Suprapubic skin (tissue), 4 donors: ENCODE results near the gene NEGR1. TPM values are rescaled to one million over a fixed set of nuclear protein-coding genes. Genes with fewer than 3 reads are reported as not detected.
"Not testable (repeated sequence)": the region's sequence is repeated elsewhere in the genome, so short reads cannot be mapped to it uniquely, and the experiment has no call there.

Source experiments
- DNase-seq, 2 donors: peaks; one replicate each; pipeline ENCODE4 v3.0.0-alpha.2; 2019; ENCODE audit warnings: low spot score in 2 of 2
- H3K27ac ChIP-seq: fragments of 200-600 bp; sonication (generic); one replicate; pipeline ENCODE4 v1.5.1; 2019
- H3K27me3 ChIP-seq: fragments of 200-600 bp; sonication (generic); one replicate; pipeline ENCODE4 v1.5.1; 2019
- H3K36me3 ChIP-seq: fragments of 200-600 bp; sonication (generic); one replicate; pipeline ENCODE4 v1.5.1; 2019
- H3K4me1 ChIP-seq: fragments of 200-600 bp; sonication (generic); one replicate; pipeline ENCODE4 v1.5.1; 2019
- H3K4me3 ChIP-seq: fragments of 200-600 bp; sonication (generic); one replicate; pipeline ENCODE4 v1.5.1; 2019; ENCODE audit warnings: mild to moderate bottlenecking
- H3K9me3 ChIP-seq: fragments of 200-600 bp; sonication (generic); one replicate; pipeline ENCODE4 v1.5.1; 2019
- EP300 ChIP-seq: sonication (generic); formaldehyde crosslinking; IDR thresholded peaks from one replicate; pipeline ENCODE4 v1.6.1; 2017; ENCODE audit warnings: antibody characterized with exemption
- POLR2A ChIP-seq, 2 donors: fragments of 450-650 bp; IDR thresholded peaks; one replicate each; pipeline ENCODE4 v1.6.1; 2017; ENCODE audit warnings: antibody characterized with exemption in 2 of 2, mild to moderate bottlenecking in 2 of 2, moderate library complexity in 2 of 2
- POLR2AphosphoS5 ChIP-seq, 3 donors: sonication (generic); formaldehyde crosslinking; IDR thresholded peaks; one replicate each; pipeline ENCODE4 v1.6.1; 2017; ENCODE audit warnings: antibody characterized with exemption in 3 of 3
- WGBS: methylation state at CpG from one replicate; pipeline ENCODE4 v1.1.5; 2018; 5-methylcytosine and 5-hydroxymethylcytosine counted together
- total RNA-seq, 4 donors: library from RNA; depleted of rRNA; stranded (reverse); fragments of >200 nt; gene quantifications; one replicate each; pipeline ENCODE4 v1.1.0, GENCODE V29; 2016
- TF ChIP-seq, protein P1 (sequence below), 2 donors: fragments of 200-600 bp in 1 of 2; fragments of 450-650 bp in 1 of 2; sonication (generic) in 1 of 2; IDR thresholded peaks; one replicate each; pipeline ENCODE4 v1.5.1; 2016 to 2019; ENCODE audit warnings: antibody characterized with exemption in 2 of 2, mild to moderate bottlenecking in 1 of 2, moderate library complexity in 1 of 2

Gene NEGR1
- total RNA-seq, 4 donors from 2014 or later: 3.0 to 9.9 (median 3.8) TPM

DNA sequence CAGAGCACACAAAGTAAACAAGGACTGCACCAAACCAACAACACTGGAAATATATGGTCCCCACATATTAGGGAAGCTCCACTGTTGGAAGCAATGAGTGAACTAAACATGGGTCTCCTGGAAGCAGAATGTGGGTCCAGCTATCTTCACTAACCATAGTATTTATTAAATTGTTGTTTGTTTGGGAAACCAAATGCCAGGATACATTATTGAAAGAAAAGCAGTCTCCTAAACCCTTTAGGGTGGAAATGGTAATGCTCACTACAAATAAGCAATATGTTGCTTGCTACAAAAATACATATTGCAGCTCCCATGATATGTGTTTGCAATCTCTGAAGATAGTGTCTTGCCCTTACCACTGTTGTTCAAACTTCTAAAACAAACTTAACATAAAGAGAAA is 2.2 kb downstream of the NEGR1 start:
- no peak for DNase-seq
- Histone ChIP-seq H3K9me3 (no peaks in the 10 kb centered on the region), H3K4me1 (peaks cover 18% of the 10 kb centered on the region), H3K4me3 (peak overlapping the region; percentile 71), H3K36me3 (no peaks in the 10 kb centered on the region), H3K27me3 (no peaks in the 10 kb centered on the region), H3K27ac (no peak overlapping the region)
- no peak for TF ChIP-seq EP300
- TF ChIP-seq, protein P1, sequence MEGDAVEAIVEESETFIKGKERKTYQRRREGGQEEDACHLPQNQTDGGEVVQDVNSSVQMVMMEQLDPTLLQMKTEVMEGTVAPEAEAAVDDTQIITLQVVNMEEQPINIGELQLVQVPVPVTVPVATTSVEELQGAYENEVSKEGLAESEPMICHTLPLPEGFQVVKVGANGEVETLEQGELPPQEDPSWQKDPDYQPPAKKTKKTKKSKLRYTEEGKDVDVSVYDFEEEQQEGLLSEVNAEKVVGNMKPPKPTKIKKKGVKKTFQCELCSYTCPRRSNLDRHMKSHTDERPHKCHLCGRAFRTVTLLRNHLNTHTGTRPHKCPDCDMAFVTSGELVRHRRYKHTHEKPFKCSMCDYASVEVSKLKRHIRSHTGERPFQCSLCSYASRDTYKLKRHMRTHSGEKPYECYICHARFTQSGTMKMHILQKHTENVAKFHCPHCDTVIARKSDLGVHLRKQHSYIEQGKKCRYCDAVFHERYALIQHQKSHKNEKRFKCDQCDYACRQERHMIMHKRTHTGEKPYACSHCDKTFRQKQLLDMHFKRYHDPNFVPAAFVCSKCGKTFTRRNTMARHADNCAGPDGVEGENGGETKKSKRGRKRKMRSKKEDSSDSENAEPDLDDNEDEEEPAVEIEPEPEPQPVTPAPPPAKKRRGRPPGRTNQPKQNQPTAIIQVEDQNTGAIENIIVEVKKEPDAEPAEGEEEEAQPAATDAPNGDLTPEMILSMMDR (IDR thresholded peaks at IDR 0.05): no peak
- TF ChIP-seq POLR2A (IDR thresholded peaks at IDR 0.05): no peak
- no peak for TF ChIP-seq POLR2AphosphoS5 (IDR thresholded peaks at IDR 0.05)

DNA sequence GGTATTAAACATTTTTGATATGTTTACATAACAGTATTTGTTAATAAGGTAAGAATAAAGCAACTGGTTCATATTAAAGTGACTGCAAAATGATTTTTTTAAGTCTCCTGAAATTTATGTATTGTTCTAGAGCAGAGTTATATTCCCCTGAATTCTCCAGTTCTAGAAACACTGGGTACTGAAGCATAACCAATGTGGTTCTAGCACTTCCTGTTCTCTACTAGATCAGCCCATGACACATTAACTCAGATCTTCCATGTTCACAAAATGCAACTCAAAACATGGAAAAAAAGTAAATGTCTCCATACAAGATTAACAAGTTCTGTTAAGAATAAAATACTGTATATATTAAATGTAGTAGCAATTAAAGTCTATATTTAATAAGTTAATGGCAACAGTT is 3.9 kb downstream of the NEGR1 start:
- Histone ChIP-seq H3K36me3 (no peaks in the 10 kb centered on the region), H3K27ac (no peak overlapping the region), H3K4me1 (peaks cover 7% of the 10 kb centered on the region), H3K9me3 (no peaks in the 10 kb centered on the region), H3K4me3 (no peak overlapping the region), H3K27me3 (no peaks in the 10 kb centered on the region)
- TF ChIP-seq POLR2AphosphoS5 (IDR thresholded peaks at IDR 0.05) (no peak), EP300 (no peak), POLR2A (IDR thresholded peaks at IDR 0.05) (no peak)
- TF ChIP-seq, protein P1 (IDR thresholded peaks at IDR 0.05): no peak
- DNase-seq: no peak

DNA sequence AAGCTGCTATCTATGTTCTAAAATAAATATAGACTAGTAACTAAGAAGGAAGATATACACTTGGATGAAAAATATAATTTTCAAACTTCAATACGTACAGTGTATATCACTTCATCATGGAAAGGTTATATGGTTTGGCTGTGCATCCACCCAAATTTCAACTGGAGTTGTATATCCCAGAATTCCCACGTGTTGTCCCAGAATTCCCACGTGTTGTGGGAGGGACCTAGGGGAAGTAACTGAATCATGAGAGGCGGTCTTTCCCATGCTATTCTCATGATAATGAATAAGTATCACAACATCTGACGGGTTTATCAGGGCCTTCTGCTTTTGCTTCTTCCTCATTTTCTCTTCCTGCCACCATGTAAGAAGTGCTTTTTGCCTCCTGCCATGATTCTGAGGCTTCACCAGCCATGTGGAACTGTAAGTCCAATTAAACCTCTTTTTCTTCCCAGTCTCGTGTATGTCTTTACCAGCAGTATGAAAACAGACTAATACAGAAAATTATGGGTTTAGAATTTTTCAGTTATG is 10.7 kb downstream of the NEGR1 start:
- Histone ChIP-seq H3K36me3 (no peaks in the 10 kb centered on the region), H3K4me1 (no peaks in the 10 kb centered on the region), H3K27ac (no peak overlapping the region), H3K27me3 (no peaks in the 10 kb centered on the region), H3K4me3 (no peak overlapping the region), H3K9me3 (no peaks in the 10 kb centered on the region)
- 67% methylated on average over 6 of the region's 6 CpGs for WGBS
- no peak for TF ChIP-seq POLR2AphosphoS5 (IDR thresholded peaks at IDR 0.05)
- TF ChIP-seq POLR2A (IDR thresholded peaks at IDR 0.05): no peak
- no peak for TF ChIP-seq EP300
- DNase-seq: no peak

DNA sequence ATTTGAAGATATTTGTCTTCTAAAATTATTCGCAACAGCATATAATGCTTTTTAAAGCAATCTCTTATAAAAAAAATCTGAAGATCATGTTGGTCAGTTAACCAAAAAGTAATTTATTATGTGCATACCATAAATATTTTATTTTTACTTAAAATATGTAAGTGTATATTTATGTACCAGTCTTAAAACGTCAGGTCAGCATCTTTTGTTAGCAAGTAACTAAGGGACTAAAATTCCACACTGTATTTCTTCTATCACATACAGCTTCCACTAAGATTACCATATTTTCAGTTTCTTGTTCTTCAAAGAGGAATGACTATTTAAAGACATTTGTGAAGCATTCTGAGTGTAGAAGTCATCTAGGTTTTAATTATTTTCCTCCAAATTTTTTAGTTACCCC is 19.6 kb downstream of the NEGR1 start:
- H3K27me3 ChIP-seq: no peaks in the 10 kb centered on the region
- TF ChIP-seq POLR2AphosphoS5 (IDR thresholded peaks at IDR 0.05) (no peak), POLR2A (IDR thresholded peaks at IDR 0.05) (no peak), EP300 (no peak)
- TF ChIP-seq, protein P1 (IDR thresholded peaks at IDR 0.05): no peak
- no peak overlapping the region for H3K4me3 ChIP-seq
- WGBS: 78% methylated on average over 2 of the region's 2 CpGs
- no peak for DNase-seq
- no peaks in the 10 kb centered on the region for H3K36me3 ChIP-seq
- H3K9me3 ChIP-seq: no peaks in the 10 kb centered on the region
- no peaks in the 10 kb centered on the region for H3K4me1 ChIP-seq
- no peak overlapping the region for H3K27ac ChIP-seq

DNA sequence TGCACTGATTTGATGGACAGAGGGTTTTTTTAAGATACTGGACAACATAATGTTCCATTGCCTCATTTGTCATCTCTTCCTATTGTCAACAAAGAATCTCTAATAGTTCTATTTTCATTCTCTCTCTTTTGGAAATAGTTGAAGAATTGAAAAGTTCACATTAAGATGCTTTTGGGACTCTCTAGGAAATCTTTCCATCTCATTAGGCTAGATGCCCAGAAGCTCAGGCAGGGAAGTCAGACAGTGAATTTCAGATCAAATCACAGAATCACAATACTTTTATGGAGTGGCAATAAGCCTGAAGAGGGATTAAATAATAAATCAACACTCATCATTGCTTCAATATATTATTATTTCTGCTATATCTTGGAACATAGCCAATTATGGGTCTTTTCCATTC is 29.2 kb downstream of the NEGR1 start:
- no peaks in the 10 kb centered on the region for H3K36me3 ChIP-seq
- H3K27ac ChIP-seq: no peak overlapping the region
- no peaks in the 10 kb centered on the region for H3K27me3 ChIP-seq
- no peak overlapping the region for H3K4me3 ChIP-seq
- DNase-seq: no peak
- no peaks in the 10 kb centered on the region for H3K9me3 ChIP-seq
- no peaks in the 10 kb centered on the region for H3K4me1 ChIP-seq
- no peak for TF ChIP-seq POLR2AphosphoS5 (IDR thresholded peaks at IDR 0.05)
- TF ChIP-seq POLR2A (IDR thresholded peaks at IDR 0.05): no peak
- TF ChIP-seq, protein P1 (IDR thresholded peaks at IDR 0.05): no peak
- no peak for TF ChIP-seq EP300

DNA sequence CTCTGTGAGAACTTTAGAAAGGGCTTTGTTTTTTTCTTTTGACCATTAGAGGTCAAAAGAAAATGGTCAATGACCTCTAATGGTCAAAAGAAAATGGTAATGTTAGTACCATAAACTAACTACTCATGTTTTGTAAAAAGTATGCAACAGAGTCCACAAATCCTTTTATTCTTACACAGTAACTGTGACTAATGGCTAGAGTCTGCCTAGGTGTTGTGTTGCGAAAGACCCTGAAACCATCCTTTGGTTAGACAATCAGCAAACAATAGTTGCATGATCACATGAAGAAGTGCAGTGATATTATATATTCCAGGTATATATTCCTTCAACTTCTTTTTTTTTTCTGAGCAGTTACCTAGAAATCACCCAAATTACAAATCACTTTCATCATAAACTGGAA is 40.9 kb downstream of the NEGR1 start:
- no peak overlapping the region for H3K4me3 ChIP-seq
- DNase-seq: no peak
- no peaks in the 10 kb centered on the region for H3K9me3 ChIP-seq
- H3K36me3 ChIP-seq: no peaks in the 10 kb centered on the region
- TF ChIP-seq EP300 (no peak), POLR2AphosphoS5 (IDR thresholded peaks at IDR 0.05) (no peak), POLR2A (IDR thresholded peaks at IDR 0.05) (no peak)
- TF ChIP-seq, protein P1 (IDR thresholded peaks at IDR 0.05): no peak
- H3K27ac ChIP-seq: no peak overlapping the region
- 93% methylated on average over 1 of the region's 1 CpG for WGBS
- no peaks in the 10 kb centered on the region for H3K27me3 ChIP-seq
- H3K4me1 ChIP-seq: no peaks in the 10 kb centered on the region

DNA sequence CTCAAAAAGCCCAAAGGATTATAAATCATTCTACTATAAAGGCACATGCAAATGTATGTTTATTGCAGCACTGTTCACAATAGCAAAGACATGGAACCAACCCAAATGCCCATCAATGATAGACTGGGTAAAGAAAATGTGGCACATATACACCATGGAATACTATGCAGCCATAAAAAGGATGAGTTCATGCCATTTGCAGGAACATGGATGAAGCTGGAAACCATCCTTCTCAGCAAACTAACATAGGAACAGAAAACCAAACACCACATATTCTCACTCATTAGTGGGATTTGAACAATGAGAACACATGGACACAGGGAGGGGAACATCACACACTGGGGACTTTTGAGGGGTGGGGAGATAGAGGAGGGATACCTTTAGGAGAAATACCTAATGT is 46.4 kb downstream of the NEGR1 start:
- not testable (repeated sequence) for H3K4me1 ChIP-seq, H3K36me3 ChIP-seq, H3K27ac ChIP-seq, H3K27me3 ChIP-seq, DNase-seq, H3K4me3 ChIP-seq, H3K9me3 ChIP-seq
